AG09319 (cell line): ENCODE results near the gene RAB3A.

Experiments used
- DNase-seq: peaks from one replicate; pipeline ENCODE4 v3.0.0-alpha.2; 2010; ENCODE audit warnings: low read depth; ENCODE audit errors: extremely low read depth
- CTCF ChIP-seq: IDR thresholded peaks from 2 replicates; pipeline ENCODE4 v1.5.1; 2011; ENCODE audit warnings: low read depth, mild to moderate bottlenecking, inconsistent platforms, low read length, moderate library complexity

RAB3A gene

GRCh38 chr19:18158467-18158866 is 45.4 kb downstream of the RAB3A start:
- no peak for DNase-seq

GRCh38 chr19:18157465-18158063 is 46.3 kb downstream of the RAB3A start:
- no peak for TF ChIP-seq CTCF

More at GRCh38 chr19:18158467-18158866, 45.4 kb downstream of the RAB3A start:
- TF ChIP-seq CTCF, result no peak

GRCh38 chr19:18156841-18157464 is 46.9 kb downstream of the RAB3A start:
- no peak for TF ChIP-seq CTCF
- peak; percentile 59 for DNase-seq

More at GRCh38 chr19:18157465-18158063, 46.3 kb downstream of the RAB3A start:
- no peak for DNase-seq

DNA sequence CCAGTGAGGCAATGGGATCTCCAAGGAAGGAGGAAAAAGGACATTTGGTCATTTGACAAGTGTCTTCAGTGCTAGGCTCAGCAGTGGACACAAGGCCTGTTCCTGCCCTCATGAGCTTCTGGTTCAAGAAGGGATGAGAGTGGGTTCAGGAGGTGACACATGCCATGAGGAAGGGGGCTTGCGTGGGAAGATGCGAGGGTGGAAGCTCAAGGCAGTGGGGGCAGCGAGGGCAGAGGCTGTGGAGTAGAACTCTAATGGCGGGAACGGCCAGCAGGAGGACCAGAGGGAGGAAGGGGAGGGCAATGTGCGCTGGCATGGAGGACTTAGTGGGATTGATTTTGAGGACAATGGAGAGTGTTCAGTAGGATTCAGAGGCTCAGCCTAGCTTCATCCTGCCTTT is 47.6 kb downstream of the RAB3A start:
- no peak for DNase-seq
- TF ChIP-seq CTCF, result no peak

- no peak for TF ChIP-seq CTCF
- DNase-seq, result no peak
Measured at GRCh38 chr19:18155095-18156087, 48.5 kb downstream of the RAB3A start.

DNA sequence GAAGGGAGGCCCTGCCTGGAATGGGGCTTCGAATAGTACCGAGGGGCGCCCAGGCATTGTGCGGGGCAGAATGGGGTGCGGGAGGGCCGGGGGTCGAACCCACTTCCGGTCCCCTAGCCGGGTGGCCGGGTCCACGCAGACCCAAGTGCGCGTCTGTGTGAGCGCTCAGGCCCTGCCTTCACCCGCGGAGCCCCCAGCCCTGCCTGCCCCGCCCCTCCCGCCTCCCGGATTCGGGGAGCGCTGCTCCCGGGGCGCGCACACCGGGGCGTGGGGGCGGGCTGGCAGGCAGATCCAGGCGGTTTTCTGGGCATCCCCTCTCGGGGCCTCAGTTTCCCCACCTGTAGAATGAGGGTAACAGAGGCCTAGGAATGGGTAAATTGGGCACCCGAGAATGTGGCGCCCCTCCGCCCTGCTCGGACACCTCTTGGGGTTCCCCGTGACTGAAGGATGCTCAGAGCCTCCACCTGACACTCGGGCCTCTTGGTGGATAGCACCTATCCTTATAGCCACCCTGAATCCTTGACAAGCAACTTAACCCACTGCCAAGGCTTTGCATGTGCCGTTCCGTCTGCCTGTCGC is 50.2 kb downstream of the RAB3A start:
- no peak for DNase-seq
- TF ChIP-seq CTCF, result no peak
